Measurements from ENCODE around the gene SMIM43.
"Not testable (repeated sequence)": the region's sequence is repeated elsewhere in the genome, so short reads cannot be mapped to it uniquely, and the experiment has no call there.

The SMIM43 gene

GRCh38 chr4:121778991-121779628 lies 14.1 kb upstream of the SMIM43 start:
- DNase-seq, result no peak

GRCh38 chr4:121777625-121778024 lies 12.7 kb upstream of the SMIM43 start:
- DNase-seq, result no peak

GRCh38 chr4:121776610-121777401 lies 11.8 kb upstream of the SMIM43 start:
- no peak for DNase-seq

- DNase-seq, result no peak
These were observed 8.9 kb upstream of the SMIM43 start for GRCh38 chr4:121773883-121774282.

GRCh38 chr4:121771869-121772268 lies 6.9 kb upstream of the SMIM43 start:
- no peak for DNase-seq

GRCh38 chr4:121769341-121769740 lies 4.4 kb upstream of the SMIM43 start:
- DNase-seq, result no peak

GRCh38 chr4:121767166-121767565 lies 2.2 kb upstream of the SMIM43 start:
- DNase-seq, result no peak

GRCh38 chr4:121765971-121766538 lies 1.1 kb upstream of the SMIM43 start:
- no peak for DNase-seq

- no peak for DNase-seq
These were observed 373 bp upstream of the SMIM43 start for GRCh38 chr4:121765368-121765705.

GRCh38 chr4:121764303-121764701 lies 662 bp downstream of the SMIM43 start:
- no peak for DNase-seq

- no peak for DNase-seq
These were observed 4.8 kb downstream of the SMIM43 start for GRCh38 chr4:121760205-121760604.

GRCh38 chr4:121758925-121759568 lies 5.9 kb downstream of the SMIM43 start:
- no peak for DNase-seq

- DNase-seq, result not testable (repeated sequence)
These were observed 12.8 kb downstream of the SMIM43 start for GRCh38 chr4:121752142-121752541.

GRCh38 chr4:121749225-121749624 lies 15.7 kb downstream of the SMIM43 start:
- DNase-seq, result no peak

- DNase-seq, result no peak
These were observed 22.2 kb downstream of the SMIM43 start for GRCh38 chr4:121742794-121743193.

- no peak for DNase-seq
These were observed 23.2 kb downstream of the SMIM43 start for GRCh38 chr4:121741751-121742150.

GRCh38 chr4:121740796-121741409 lies 24.1 kb downstream of the SMIM43 start:
- DNase-seq, result no peak

GRCh38 chr4:121739575-121739974 lies 25.4 kb downstream of the SMIM43 start:
- no peak for DNase-seq

- no peak for DNase-seq
These were observed 26.0 kb downstream of the SMIM43 start for GRCh38 chr4:121738780-121739535.

GRCh38 chr4:121737846-121738554 lies 27.0 kb downstream of the SMIM43 start:
- DNase-seq, result no peak

GRCh38 chr4:121736735-121737351 lies 28.1 kb downstream of the SMIM43 start:
- no peak for DNase-seq

All from activated effector memory CD4-positive, alpha-beta T cell treated with anti-CD3 and anti-CD28 coated beads, Interleukin-2, amount 50 U/mL, for 16 hours (primary cell).